WTC11 (cell line): ENCODE results near the gene MS4A2. TPM values are rescaled to one million over a fixed set of nuclear protein-coding genes. Genes with fewer than 3 reads are reported as not detected.

Experiments used
- ATAC-seq: fragments of 200-7000 bp; cut with Tn5 transposase; 2 replicates; pipeline ENCODE4 v1.10.0; 2021; ENCODE audit warnings: mild to moderate bottlenecking, moderate library complexity
- CTCF ChIA-PET: fragments of 300-600 bp; sonication (Branson Sonifier 250); formaldehyde crosslinking; loops from one replicate; lab custom pipeline; 2021; ENCODE audit warnings: antibody characterized with exemption; lab: Charles Lee
- POLR2A ChIA-PET: fragments of 350-600 bp; sonication (Branson Sonifier 250); formaldehyde crosslinking; loops from one replicate; lab custom pipeline; 2021; ENCODE audit warnings: antibody characterized with exemption; lab: Charles Lee
- DNase-seq: peaks from one replicate; pipeline ENCODE4 v3.0.0; 2021; ENCODE audit warnings: low spot score
- H3K27ac Mint-ChIP-seq: 2 replicates; pipeline ENCODE4 v1.8.0; 2021; ENCODE audit warnings: mixed read lengths
- H3K27me3 Mint-ChIP-seq: 2 replicates; pipeline ENCODE4 v1.8.0; 2021; ENCODE audit warnings: low read depth, mild to moderate bottlenecking, moderate library complexity, mixed read lengths
- H3K36me3 Mint-ChIP-seq: 2 replicates; pipeline ENCODE4 v1.8.0; 2021; ENCODE audit warnings: mixed read lengths
- H3K4me1 Mint-ChIP-seq: 2 replicates; pipeline ENCODE4 v1.8.0; 2022; ENCODE audit warnings: mixed read lengths
- H3K4me3 Mint-ChIP-seq: 2 replicates; pipeline ENCODE4 v1.8.0; 2021; ENCODE audit warnings: mild to moderate bottlenecking, moderate library complexity, mixed read lengths
- H3K9me3 Mint-ChIP-seq: 2 replicates; pipeline ENCODE4 v1.8.0; 2021; ENCODE audit warnings: mixed read lengths
- GRHL2 ChIP-seq: fragments of 250-450 bp; sonication (Bioruptor Pico); IDR thresholded peaks from 2 replicates; pipeline ENCODE4 v1.8.0; 2022; ENCODE audit warnings: mild to moderate bottlenecking, moderate library complexity; ENCODE audit not compliant: insufficient replicate concordance, severe bottlenecking
- HMGA2 ChIP-seq: fragments of 250-450 bp; sonication (Bioruptor Pico); IDR thresholded peaks from 2 replicates; pipeline ENCODE4 v1.4.0; 2021; ENCODE audit warnings: mild to moderate bottlenecking, moderate library complexity
- HMGXB4 ChIP-seq: sonication (generic); formaldehyde crosslinking; IDR thresholded peaks from 2 replicates; pipeline ENCODE4 v1.8.1; 2023; ENCODE audit warnings: mild to moderate bottlenecking, moderate library complexity, missing genetic modification reagents
- JAZF1 ChIP-seq: fragments of 250-450 bp; sonication (Bioruptor Pico); IDR thresholded peaks from 2 replicates; pipeline ENCODE4 v1.9.0; 2021; ENCODE audit warnings: moderate library complexity, mild to moderate bottlenecking, inconsistent platforms
- JUN ChIP-seq: sonication (generic); formaldehyde crosslinking; IDR thresholded peaks from 2 replicates; pipeline ENCODE4 v1.8.0; 2023; ENCODE audit warnings: mild to moderate bottlenecking, missing genetic modification reagents
- MXD4 ChIP-seq: fragments of 250-450 bp; sonication (Bioruptor Pico); IDR thresholded peaks from 2 replicates; pipeline ENCODE4 v1.8.0; 2021; ENCODE audit warnings: mild to moderate bottlenecking, moderate library complexity, borderline replicate concordance
- PRRX2 ChIP-seq: fragments of 250-450 bp; sonication (Bioruptor Pico); IDR thresholded peaks from 2 replicates; pipeline ENCODE4 v1.8.0; 2021; ENCODE audit warnings: mild to moderate bottlenecking
- RELA ChIP-seq: sonication (generic); formaldehyde crosslinking; IDR thresholded peaks from 2 replicates; pipeline ENCODE4 v1.8.1; 2022; ENCODE audit warnings: missing genetic modification reagents, mild to moderate bottlenecking, borderline replicate concordance
- SMAD3 ChIP-seq: sonication (generic); formaldehyde crosslinking; IDR thresholded peaks from 2 replicates; pipeline ENCODE4 v1.8.0; 2022; ENCODE audit warnings: missing genetic modification reagents, mild to moderate bottlenecking, borderline replicate concordance
- USF2 ChIP-seq: sonication (generic); formaldehyde crosslinking; IDR thresholded peaks from 2 replicates; pipeline ENCODE4 v1.8.1; 2023; ENCODE audit warnings: mild to moderate bottlenecking, missing genetic modification reagents, moderate library complexity
- ZNF138 ChIP-seq: sonication (generic); formaldehyde crosslinking; conservative IDR thresholded peaks from 2 replicates; pipeline ENCODE4 v1.8.1; 2022; ENCODE audit warnings: mild to moderate bottlenecking, moderate library complexity, missing genetic modification reagents
- ZNF416 ChIP-seq: fragments of 250-450 bp; sonication (Bioruptor Pico); IDR thresholded peaks from 2 replicates; pipeline ENCODE4 v1.9.0; 2021; ENCODE audit warnings: mild to moderate bottlenecking, inconsistent platforms
- total RNA-seq: library from RNA; stranded (reverse); gene quantifications from 3 replicates; pipeline ENCODE4 v1.2.3, GENCODE V29; 2021
- TF ChIP-seq, protein P1 (sequence below): sonication (generic); formaldehyde crosslinking; IDR thresholded peaks from 2 replicates; pipeline ENCODE4 v1.8.0; 2022; ENCODE audit warnings: mild to moderate bottlenecking, missing genetic modification reagents
- TF ChIP-seq, protein P2 (sequence below): sonication (generic); formaldehyde crosslinking; IDR thresholded peaks from 2 replicates; pipeline ENCODE4 v1.8.0; 2023; ENCODE audit warnings: missing genetic modification reagents, mild to moderate bottlenecking, borderline replicate concordance
- TF ChIP-seq, protein P3 (sequence below): sonication (generic); formaldehyde crosslinking; IDR thresholded peaks from 2 replicates; pipeline ENCODE4 v1.8.1; 2022; ENCODE audit warnings: mild to moderate bottlenecking, missing genetic modification reagents, moderate library complexity, borderline replicate concordance
- TF ChIP-seq, protein P4 (sequence below): sonication (generic); formaldehyde crosslinking; IDR thresholded peaks from 2 replicates; pipeline ENCODE4 v1.8.1; 2023; ENCODE audit warnings: mild to moderate bottlenecking, missing genetic modification reagents
- TF ChIP-seq, protein P5 (sequence below): fragments of 200-600 bp; IDR thresholded peaks from 2 replicates; pipeline ENCODE4 v1.8.0; 2022; ENCODE audit warnings: antibody characterized with exemption

MS4A2 gene
- total RNA-seq, 1 experiment from 2014 or later: not detected

DNA sequence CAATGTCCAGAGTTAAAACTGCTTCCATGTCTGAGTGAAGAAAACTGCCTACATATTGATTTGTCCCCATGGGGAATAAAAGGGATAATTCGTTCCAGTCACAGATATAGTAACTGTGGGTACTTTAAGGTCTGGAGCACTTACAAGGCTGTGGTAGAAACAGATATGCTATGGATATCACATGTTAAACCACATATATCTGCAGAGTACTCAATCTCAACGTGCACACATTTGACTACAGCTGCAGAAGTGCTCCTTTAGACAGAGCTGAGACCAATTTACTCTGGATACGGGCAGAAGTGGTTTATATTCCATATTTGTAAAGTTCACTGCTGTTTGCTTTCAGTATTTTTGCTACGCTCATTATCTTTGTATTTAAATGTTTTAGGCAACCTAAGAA is 9.7 kb upstream of the MS4A2 start (continued):
- TF ChIP-seq, protein P1, sequence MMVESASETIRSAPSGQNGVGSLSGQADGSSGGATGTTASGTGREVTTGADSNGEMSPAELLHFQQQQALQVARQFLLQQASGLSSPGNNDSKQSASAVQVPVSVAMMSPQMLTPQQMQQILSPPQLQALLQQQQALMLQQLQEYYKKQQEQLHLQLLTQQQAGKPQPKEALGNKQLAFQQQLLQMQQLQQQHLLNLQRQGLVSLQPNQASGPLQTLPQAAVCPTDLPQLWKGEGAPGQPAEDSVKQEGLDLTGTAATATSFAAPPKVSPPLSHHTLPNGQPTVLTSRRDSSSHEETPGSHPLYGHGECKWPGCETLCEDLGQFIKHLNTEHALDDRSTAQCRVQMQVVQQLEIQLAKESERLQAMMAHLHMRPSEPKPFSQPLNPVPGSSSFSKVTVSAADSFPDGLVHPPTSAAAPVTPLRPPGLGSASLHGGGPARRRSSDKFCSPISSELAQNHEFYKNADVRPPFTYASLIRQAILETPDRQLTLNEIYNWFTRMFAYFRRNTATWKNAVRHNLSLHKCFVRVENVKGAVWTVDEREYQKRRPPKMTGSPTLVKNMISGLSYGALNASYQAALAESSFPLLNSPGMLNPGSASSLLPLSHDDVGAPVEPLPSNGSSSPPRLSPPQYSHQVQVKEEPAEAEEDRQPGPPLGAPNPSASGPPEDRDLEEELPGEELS (CRISPR knock-in tag): no peak
- TF ChIP-seq ZNF416 (CRISPR knock-in tag) (no peak), JAZF1 (CRISPR knock-in tag) (no peak), ZNF138 (CRISPR knock-in tag) (no peak), HMGXB4 (CRISPR knock-in tag) (no peak), USF2 (no peak), MXD4 (CRISPR knock-in tag) (no peak)
- TF ChIP-seq, protein P2, sequence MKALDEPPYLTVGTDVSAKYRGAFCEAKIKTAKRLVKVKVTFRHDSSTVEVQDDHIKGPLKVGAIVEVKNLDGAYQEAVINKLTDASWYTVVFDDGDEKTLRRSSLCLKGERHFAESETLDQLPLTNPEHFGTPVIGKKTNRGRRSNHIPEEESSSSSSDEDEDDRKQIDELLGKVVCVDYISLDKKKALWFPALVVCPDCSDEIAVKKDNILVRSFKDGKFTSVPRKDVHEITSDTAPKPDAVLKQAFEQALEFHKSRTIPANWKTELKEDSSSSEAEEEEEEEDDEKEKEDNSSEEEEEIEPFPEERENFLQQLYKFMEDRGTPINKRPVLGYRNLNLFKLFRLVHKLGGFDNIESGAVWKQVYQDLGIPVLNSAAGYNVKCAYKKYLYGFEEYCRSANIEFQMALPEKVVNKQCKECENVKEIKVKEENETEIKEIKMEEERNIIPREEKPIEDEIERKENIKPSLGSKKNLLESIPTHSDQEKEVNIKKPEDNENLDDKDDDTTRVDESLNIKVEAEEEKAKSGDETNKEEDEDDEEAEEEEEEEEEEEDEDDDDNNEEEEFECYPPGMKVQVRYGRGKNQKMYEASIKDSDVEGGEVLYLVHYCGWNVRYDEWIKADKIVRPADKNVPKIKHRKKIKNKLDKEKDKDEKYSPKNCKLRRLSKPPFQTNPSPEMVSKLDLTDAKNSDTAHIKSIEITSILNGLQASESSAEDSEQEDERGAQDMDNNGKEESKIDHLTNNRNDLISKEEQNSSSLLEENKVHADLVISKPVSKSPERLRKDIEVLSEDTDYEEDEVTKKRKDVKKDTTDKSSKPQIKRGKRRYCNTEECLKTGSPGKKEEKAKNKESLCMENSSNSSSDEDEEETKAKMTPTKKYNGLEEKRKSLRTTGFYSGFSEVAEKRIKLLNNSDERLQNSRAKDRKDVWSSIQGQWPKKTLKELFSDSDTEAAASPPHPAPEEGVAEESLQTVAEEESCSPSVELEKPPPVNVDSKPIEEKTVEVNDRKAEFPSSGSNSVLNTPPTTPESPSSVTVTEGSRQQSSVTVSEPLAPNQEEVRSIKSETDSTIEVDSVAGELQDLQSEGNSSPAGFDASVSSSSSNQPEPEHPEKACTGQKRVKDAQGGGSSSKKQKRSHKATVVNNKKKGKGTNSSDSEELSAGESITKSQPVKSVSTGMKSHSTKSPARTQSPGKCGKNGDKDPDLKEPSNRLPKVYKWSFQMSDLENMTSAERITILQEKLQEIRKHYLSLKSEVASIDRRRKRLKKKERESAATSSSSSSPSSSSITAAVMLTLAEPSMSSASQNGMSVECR (CRISPR knock-in tag): no peak
- TF ChIP-seq, all 79 proteins: peak for 0

GRCh38 chr11:60080535-60080934 is 7.9 kb upstream of the MS4A2 start:
- no peaks in the 10 kb centered on the region for H3K36me3 Mint-ChIP-seq
- ChIA-PET CTCF (no interaction called here), POLR2A (no interaction called here)
- H3K27ac Mint-ChIP-seq: no peak overlapping the region
- no peaks in the 10 kb centered on the region for H3K4me1 Mint-ChIP-seq
- H3K27me3 Mint-ChIP-seq: no peaks in the 10 kb centered on the region
- H3K9me3 Mint-ChIP-seq: peaks cover 21% of the 10 kb centered on the region
- DNase-seq: no peak
- no peak for ATAC-seq
- no peak for TF ChIP-seq RELA (CRISPR knock-in tag)
- TF ChIP-seq HMGA2 (CRISPR knock-in tag): no peak
- TF ChIP-seq, protein P3, sequence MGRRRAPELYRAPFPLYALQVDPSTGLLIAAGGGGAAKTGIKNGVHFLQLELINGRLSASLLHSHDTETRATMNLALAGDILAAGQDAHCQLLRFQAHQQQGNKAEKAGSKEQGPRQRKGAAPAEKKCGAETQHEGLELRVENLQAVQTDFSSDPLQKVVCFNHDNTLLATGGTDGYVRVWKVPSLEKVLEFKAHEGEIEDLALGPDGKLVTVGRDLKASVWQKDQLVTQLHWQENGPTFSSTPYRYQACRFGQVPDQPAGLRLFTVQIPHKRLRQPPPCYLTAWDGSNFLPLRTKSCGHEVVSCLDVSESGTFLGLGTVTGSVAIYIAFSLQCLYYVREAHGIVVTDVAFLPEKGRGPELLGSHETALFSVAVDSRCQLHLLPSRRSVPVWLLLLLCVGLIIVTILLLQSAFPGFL (CRISPR knock-in tag): no peak
- TF ChIP-seq, protein P4, sequence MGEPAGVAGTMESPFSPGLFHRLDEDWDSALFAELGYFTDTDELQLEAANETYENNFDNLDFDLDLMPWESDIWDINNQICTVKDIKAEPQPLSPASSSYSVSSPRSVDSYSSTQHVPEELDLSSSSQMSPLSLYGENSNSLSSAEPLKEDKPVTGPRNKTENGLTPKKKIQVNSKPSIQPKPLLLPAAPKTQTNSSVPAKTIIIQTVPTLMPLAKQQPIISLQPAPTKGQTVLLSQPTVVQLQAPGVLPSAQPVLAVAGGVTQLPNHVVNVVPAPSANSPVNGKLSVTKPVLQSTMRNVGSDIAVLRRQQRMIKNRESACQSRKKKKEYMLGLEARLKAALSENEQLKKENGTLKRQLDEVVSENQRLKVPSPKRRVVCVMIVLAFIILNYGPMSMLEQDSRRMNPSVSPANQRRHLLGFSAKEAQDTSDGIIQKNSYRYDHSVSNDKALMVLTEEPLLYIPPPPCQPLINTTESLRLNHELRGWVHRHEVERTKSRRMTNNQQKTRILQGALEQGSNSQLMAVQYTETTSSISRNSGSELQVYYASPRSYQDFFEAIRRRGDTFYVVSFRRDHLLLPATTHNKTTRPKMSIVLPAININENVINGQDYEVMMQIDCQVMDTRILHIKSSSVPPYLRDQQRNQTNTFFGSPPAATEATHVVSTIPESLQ (CRISPR knock-in tag): no peak
- no peak for TF ChIP-seq ZNF138 (CRISPR knock-in tag)
- no peak for TF ChIP-seq GRHL2 (CRISPR knock-in tag)
- TF ChIP-seq PRRX2 (CRISPR knock-in tag): no peak
- TF ChIP-seq SMAD3: no peak
- TF ChIP-seq, protein P5, sequence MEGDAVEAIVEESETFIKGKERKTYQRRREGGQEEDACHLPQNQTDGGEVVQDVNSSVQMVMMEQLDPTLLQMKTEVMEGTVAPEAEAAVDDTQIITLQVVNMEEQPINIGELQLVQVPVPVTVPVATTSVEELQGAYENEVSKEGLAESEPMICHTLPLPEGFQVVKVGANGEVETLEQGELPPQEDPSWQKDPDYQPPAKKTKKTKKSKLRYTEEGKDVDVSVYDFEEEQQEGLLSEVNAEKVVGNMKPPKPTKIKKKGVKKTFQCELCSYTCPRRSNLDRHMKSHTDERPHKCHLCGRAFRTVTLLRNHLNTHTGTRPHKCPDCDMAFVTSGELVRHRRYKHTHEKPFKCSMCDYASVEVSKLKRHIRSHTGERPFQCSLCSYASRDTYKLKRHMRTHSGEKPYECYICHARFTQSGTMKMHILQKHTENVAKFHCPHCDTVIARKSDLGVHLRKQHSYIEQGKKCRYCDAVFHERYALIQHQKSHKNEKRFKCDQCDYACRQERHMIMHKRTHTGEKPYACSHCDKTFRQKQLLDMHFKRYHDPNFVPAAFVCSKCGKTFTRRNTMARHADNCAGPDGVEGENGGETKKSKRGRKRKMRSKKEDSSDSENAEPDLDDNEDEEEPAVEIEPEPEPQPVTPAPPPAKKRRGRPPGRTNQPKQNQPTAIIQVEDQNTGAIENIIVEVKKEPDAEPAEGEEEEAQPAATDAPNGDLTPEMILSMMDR: no peak
- TF ChIP-seq JUN (CRISPR knock-in tag): no peak
- H3K4me3 Mint-ChIP-seq: no peak overlapping the region
